Neural crest cell (in vitro differentiated cells): ENCODE measurements around the gene TFF2. TPM values are rescaled to one million over a fixed set of nuclear protein-coding genes. Genes with fewer than 3 reads are reported as not detected.

Experiments used
- DNase-seq: peaks from one replicate; pipeline ENCODE4 v3.0.0; 2021; ENCODE audit warnings: low read depth, mixed read lengths, low spot score
- H3K27ac Mint-ChIP-seq: one replicate; pipeline ENCODE4 v1.8.0; 2021; ENCODE audit warnings: mild to moderate bottlenecking, mixed read lengths; ENCODE audit not compliant: unreplicated experiment
- H3K27me3 Mint-ChIP-seq: 2 replicates; pipeline ENCODE4 v1.8.0; 2021; ENCODE audit warnings: low read depth, mild to moderate bottlenecking, mixed read lengths
- H3K36me3 Mint-ChIP-seq: 2 replicates; pipeline ENCODE4 v1.8.0; 2021; ENCODE audit warnings: low read depth, mild to moderate bottlenecking, mixed read lengths
- H3K4me1 Mint-ChIP-seq: 2 replicates; pipeline ENCODE4 v1.8.0; 2021; ENCODE audit warnings: mixed read lengths
- H3K4me3 Mint-ChIP-seq: one replicate; pipeline ENCODE4 v1.8.0; 2021; ENCODE audit warnings: mild to moderate bottlenecking, mixed read lengths
- H3K9me3 Mint-ChIP-seq: 2 replicates; pipeline ENCODE4 v1.8.0; 2021; ENCODE audit warnings: mixed read lengths
- CTCF ChIP-seq: fragments of 200-600 bp; sonication (generic); conservative IDR thresholded peaks from 2 replicates; pipeline ENCODE4 v1.5.0; 2021; ENCODE audit warnings: antibody characterized with exemption, mild to moderate bottlenecking
- total RNA-seq: library from RNA; stranded (reverse); gene quantifications from 2 replicates; pipeline ENCODE4 v1.2.1, GENCODE V29; 2021

Gene TFF2
- total RNA-seq, 1 donor from 2014 or later = not detected

DNA sequence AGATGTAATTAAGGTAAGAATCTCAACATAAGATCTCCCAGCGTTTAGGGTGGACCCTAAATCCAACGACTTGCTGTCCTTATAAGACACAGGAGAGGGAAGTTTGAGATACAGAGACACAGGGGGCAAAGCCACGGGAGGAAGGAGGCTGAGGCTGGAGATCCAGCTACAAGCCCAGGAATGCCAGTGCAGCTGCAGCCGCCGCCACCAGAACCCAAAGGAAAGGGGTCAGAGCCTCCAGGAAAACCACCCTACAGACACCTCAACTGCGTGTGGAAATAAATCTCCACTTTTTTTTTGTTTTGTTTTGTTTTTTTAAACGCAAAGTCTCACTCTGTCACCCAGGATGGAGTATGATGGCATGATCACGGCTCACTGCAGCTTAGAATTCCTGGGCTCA is 27.6 kb upstream of the TFF2 start:
- Mint-ChIP-seq H3K36me3 (no peaks in the 10 kb centered on the region), H3K9me3 (peaks cover 5% of the 10 kb centered on the region), H3K4me3 (no peak overlapping the region), H3K27ac (no peak overlapping the region), H3K27me3 (no peaks in the 10 kb centered on the region), H3K4me1 (no peaks in the 10 kb centered on the region)
- no peak for DNase-seq
- no peak for TF ChIP-seq CTCF

GRCh38 chr21:42377951-42378340 is 27.2 kb upstream of the TFF2 start:
- H3K27ac Mint-ChIP-seq = no peak overlapping the region
- H3K27me3 Mint-ChIP-seq = no peaks in the 10 kb centered on the region
- no peaks in the 10 kb centered on the region for H3K36me3 Mint-ChIP-seq
- no peaks in the 10 kb centered on the region for H3K4me1 Mint-ChIP-seq
- no peak overlapping the region for H3K4me3 Mint-ChIP-seq
- TF ChIP-seq CTCF = no peak
- H3K9me3 Mint-ChIP-seq = peaks cover 5% of the 10 kb centered on the region
- no peak for DNase-seq

- Mint-ChIP-seq H3K4me1 (no peaks in the 10 kb centered on the region), H3K4me3 (no peak overlapping the region), H3K27me3 (no peaks in the 10 kb centered on the region), H3K9me3 (peaks cover 5% of the 10 kb centered on the region), H3K36me3 (no peaks in the 10 kb centered on the region), H3K27ac (no peak overlapping the region)
- no peak for DNase-seq
- no peak for TF ChIP-seq CTCF
Measured at GRCh38 chr21:42377211-42377950, 26.6 kb upstream of the TFF2 start.

DNA sequence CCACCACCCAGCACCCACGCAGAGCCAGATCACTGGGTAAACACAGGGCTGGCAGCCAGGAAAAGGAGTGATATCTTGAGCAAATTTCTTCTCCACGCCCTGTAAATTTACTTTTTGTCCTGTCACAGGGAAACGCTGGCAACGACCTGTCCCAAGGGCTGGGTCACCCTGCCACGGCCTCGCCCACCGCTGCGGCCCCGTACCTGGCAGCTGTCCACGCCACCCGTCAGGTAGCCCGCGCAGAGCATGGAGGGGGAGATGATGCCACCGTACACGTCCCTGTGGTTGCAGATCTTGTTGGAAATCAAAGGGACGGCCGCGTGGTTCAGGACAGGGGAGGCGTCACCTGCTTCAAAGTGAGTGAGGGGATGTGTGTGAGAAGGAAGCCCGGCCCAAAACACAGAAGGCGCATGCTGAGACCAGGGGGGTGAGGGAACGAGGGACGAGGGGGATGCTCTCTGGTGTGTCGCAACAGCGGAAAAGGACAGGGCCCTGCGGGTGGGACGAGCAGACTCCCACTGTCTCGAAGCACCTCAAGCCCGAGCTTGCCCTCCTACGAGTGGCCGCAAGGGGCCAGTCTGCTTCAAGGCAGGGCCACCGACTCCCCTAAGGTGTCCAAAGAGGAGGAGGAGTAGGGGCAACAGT is 25.7 kb upstream of the TFF2 start:
- Mint-ChIP-seq H3K27me3 (no peaks in the 10 kb centered on the region), H3K36me3 (no peaks in the 10 kb centered on the region), H3K4me3 (no peak overlapping the region), H3K27ac (no peak overlapping the region), H3K4me1 (no peaks in the 10 kb centered on the region), H3K9me3 (no peaks in the 10 kb centered on the region)
- TF ChIP-seq CTCF = no peak
- no peak for DNase-seq

- no peak for TF ChIP-seq CTCF
- Mint-ChIP-seq H3K27ac (no peak overlapping the region), H3K4me1 (no peaks in the 10 kb centered on the region), H3K27me3 (no peaks in the 10 kb centered on the region), H3K9me3 (no peaks in the 10 kb centered on the region), H3K4me3 (no peak overlapping the region), H3K36me3 (no peaks in the 10 kb centered on the region)
- DNase-seq = no peak
Measured at GRCh38 chr21:42375966-42376337, 25.2 kb upstream of the TFF2 start.
